SK-N-SH treated with all-trans-retinoic acid at 6 μM for 48 hours (cell line): ENCODE results near the gene MC1R.

Experiments
- ARNTL ChIP-seq: fragments of 450-650 bp; formaldehyde crosslinking; IDR thresholded peaks from 2 replicates; pipeline ENCODE4 v1.5.0; 2020; ENCODE audit warnings: low read depth, mild to moderate bottlenecking, moderate library complexity, borderline replicate concordance
- GLIS3 ChIP-seq: fragments of 250-450 bp; sonication (Bioruptor Pico); IDR thresholded peaks from 2 replicates; pipeline ENCODE4 v1.5.0; 2020; ENCODE audit warnings: mild to moderate bottlenecking, moderate library complexity
- ISL1 ChIP-seq: fragments of 250-450 bp; sonication (Bioruptor Pico); IDR thresholded peaks from 2 replicates; pipeline ENCODE4 v2.1.2; 2022; ENCODE audit warnings: mild to moderate bottlenecking, moderate library complexity
- RARB ChIP-seq: fragments of 250-450 bp; sonication (Bioruptor Pico); IDR thresholded peaks from 2 replicates; pipeline ENCODE4 v1.8.0; 2021; ENCODE audit warnings: mild to moderate bottlenecking, moderate library complexity
- TCF4 ChIP-seq: fragments of 250-450 bp; sonication (Bioruptor Pico); IDR thresholded peaks from 2 replicates; pipeline ENCODE4 v1.8.0; 2021; ENCODE audit warnings: mild to moderate bottlenecking, moderate library complexity, borderline replicate concordance
- TOX ChIP-seq: fragments of 250-450 bp; sonication (Bioruptor Pico); IDR thresholded peaks from 2 replicates; pipeline ENCODE4 v1.8.0; 2021; ENCODE audit warnings: mild to moderate bottlenecking, moderate library complexity, borderline replicate concordance
- ZC3H10 ChIP-seq: fragments of 250-450 bp; sonication (Bioruptor Pico); IDR thresholded peaks from 2 replicates; pipeline ENCODE4 v1.5.1; 2021; ENCODE audit warnings: mild to moderate bottlenecking, moderate library complexity
- ZFP30 ChIP-seq: fragments of 450-650 bp; formaldehyde crosslinking; IDR thresholded peaks from 2 replicates; pipeline ENCODE4 v1.5.0; 2022; ENCODE audit warnings: mild to moderate bottlenecking, moderate library complexity
- ZNF565 ChIP-seq: fragments of 450-650 bp; formaldehyde crosslinking; conservative IDR thresholded peaks from 2 replicates; pipeline ENCODE4 v1.5.0; 2020; ENCODE audit warnings: low read depth, mild to moderate bottlenecking, moderate library complexity
- ZNF8 ChIP-seq: fragments of 450-650 bp; formaldehyde crosslinking; IDR thresholded peaks from 2 replicates; pipeline ENCODE4 v1.5.0; 2020; ENCODE audit warnings: mild to moderate bottlenecking, moderate library complexity
- TF ChIP-seq, protein P1 (sequence below): fragments of 250-450 bp; sonication (Bioruptor Pico); IDR thresholded peaks from 2 replicates; pipeline ENCODE4 v1.5.1; 2020; ENCODE audit warnings: low read depth, mild to moderate bottlenecking, moderate library complexity
- TF ChIP-seq, protein P2 (sequence below): fragments of 250-450 bp; sonication (Bioruptor Pico); IDR thresholded peaks from 2 replicates; pipeline ENCODE4 v1.8.0; 2020; ENCODE audit warnings: mild to moderate bottlenecking, moderate library complexity, borderline replicate concordance
- TF ChIP-seq, protein P3 (sequence below): fragments of 250-450 bp; sonication (Bioruptor Pico); IDR thresholded peaks from 2 replicates; pipeline ENCODE4 v1.5.0; 2020; ENCODE audit warnings: mild to moderate bottlenecking, moderate library complexity

DNA sequence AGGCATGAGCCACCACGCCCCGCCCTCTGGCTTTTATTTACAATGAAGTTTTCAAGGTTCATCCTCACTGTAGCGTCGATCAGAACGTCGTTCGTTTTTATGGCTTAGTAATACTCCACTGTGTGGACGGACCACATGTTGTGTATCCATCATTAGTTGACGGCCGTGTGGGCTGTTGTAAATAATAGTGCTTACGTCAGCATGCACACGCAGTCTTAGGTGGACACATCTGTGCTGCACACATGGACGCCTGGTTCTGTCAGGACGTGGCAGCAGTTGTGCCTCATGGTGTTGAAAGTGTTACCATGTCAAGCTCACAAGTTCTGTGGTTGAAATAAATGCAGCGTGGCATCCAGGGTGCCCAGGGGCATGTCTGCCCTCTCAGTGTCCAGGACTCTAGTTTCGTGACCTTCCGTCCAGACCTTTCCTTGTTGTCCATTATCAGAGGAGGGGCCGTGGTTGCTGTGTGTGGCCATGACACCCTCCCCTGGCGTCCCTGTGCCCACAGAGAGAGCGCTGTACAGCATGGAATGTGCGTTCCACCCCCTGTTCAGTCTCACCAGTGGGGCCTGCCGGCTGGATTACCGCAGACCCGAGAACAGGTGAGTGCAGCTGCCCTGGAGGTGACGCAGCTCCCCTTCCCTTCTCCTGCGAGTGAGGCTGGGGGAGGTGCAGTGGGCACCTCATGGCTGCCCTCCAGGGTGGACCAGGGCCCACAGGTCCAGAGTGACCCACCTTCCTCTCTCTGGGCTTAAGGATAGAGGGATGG lies 23.0 kb upstream of the MC1R start:
- TF ChIP-seq, protein P1, sequence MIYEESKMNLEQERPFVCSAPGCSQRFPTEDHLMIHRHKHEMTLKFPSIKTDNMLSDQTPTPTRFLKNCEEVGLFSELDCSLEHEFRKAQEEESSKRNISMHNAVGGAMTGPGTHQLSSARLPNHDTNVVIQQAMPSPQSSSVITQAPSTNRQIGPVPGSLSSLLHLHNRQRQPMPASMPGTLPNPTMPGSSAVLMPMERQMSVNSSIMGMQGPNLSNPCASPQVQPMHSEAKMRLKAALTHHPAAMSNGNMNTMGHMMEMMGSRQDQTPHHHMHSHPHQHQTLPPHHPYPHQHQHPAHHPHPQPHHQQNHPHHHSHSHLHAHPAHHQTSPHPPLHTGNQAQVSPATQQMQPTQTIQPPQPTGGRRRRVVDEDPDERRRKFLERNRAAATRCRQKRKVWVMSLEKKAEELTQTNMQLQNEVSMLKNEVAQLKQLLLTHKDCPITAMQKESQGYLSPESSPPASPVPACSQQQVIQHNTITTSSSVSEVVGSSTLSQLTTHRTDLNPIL, result no peak
- TF ChIP-seq ISL1 (no peak), ZNF8 (CRISPR knock-in tag) (no peak), ZFP30 (CRISPR knock-in tag) (no peak), ZNF565 (CRISPR knock-in tag) (no peak), RARB (no peak), TCF4 (CRISPR knock-in tag) (no peak), ARNTL (no peak), ZC3H10 (CRISPR knock-in tag) (no peak), TOX (CRISPR knock-in tag) (no peak), GLIS3 (CRISPR knock-in tag) (no peak)
- TF ChIP-seq, protein P2, sequence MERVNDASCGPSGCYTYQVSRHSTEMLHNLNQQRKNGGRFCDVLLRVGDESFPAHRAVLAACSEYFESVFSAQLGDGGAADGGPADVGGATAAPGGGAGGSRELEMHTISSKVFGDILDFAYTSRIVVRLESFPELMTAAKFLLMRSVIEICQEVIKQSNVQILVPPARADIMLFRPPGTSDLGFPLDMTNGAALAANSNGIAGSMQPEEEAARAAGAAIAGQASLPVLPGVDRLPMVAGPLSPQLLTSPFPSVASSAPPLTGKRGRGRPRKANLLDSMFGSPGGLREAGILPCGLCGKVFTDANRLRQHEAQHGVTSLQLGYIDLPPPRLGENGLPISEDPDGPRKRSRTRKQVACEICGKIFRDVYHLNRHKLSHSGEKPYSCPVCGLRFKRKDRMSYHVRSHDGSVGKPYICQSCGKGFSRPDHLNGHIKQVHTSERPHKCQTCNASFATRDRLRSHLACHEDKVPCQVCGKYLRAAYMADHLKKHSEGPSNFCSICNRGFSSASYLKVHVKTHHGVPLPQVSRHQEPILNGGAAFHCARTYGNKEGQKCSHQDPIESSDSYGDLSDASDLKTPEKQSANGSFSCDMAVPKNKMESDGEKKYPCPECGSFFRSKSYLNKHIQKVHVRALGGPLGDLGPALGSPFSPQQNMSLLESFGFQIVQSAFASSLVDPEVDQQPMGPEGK (CRISPR knock-in tag), result no peak
- TF ChIP-seq, protein P3, sequence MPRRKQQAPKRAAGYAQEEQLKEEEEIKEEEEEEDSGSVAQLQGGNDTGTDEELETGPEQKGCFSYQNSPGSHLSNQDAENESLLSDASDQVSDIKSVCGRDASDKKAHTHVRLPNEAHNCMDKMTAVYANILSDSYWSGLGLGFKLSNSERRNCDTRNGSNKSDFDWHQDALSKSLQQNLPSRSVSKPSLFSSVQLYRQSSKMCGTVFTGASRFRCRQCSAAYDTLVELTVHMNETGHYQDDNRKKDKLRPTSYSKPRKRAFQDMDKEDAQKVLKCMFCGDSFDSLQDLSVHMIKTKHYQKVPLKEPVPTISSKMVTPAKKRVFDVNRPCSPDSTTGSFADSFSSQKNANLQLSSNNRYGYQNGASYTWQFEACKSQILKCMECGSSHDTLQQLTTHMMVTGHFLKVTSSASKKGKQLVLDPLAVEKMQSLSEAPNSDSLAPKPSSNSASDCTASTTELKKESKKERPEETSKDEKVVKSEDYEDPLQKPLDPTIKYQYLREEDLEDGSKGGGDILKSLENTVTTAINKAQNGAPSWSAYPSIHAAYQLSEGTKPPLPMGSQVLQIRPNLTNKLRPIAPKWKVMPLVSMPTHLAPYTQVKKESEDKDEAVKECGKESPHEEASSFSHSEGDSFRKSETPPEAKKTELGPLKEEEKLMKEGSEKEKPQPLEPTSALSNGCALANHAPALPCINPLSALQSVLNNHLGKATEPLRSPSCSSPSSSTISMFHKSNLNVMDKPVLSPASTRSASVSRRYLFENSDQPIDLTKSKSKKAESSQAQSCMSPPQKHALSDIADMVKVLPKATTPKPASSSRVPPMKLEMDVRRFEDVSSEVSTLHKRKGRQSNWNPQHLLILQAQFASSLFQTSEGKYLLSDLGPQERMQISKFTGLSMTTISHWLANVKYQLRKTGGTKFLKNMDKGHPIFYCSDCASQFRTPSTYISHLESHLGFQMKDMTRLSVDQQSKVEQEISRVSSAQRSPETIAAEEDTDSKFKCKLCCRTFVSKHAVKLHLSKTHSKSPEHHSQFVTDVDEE (CRISPR knock-in tag), result no peak
